Measurements from ENCODE around the gene CMSS1.

Gene CMSS1

GRCh38 chr3:100120693-100121092 is 303.0 kb downstream of the CMSS1 start:
- DNase-seq, result no peak

GRCh38 chr3:100122321-100122720 is 304.7 kb downstream of the CMSS1 start:
- DNase-seq, result no peak

GRCh38 chr3:100123112-100123511 is 305.4 kb downstream of the CMSS1 start:
- no peak for DNase-seq

- DNase-seq, result no peak
These were observed 306.6 kb downstream of the CMSS1 start for GRCh38 chr3:100124201-100124761.

GRCh38 chr3:100125161-100125938 is 307.7 kb downstream of the CMSS1 start:
- no peak for DNase-seq

- no peak for DNase-seq
These were observed 310.1 kb downstream of the CMSS1 start for GRCh38 chr3:100127792-100128191.

- no peak for DNase-seq
These were observed 310.9 kb downstream of the CMSS1 start for GRCh38 chr3:100128565-100128964.

- no peak for DNase-seq
These were observed 312.3 kb downstream of the CMSS1 start for GRCh38 chr3:100129941-100130340.

GRCh38 chr3:100131241-100131640 is 313.6 kb downstream of the CMSS1 start:
- DNase-seq, result no peak

- no peak for DNase-seq
These were observed 319.3 kb downstream of the CMSS1 start for GRCh38 chr3:100136921-100137320.

- no peak for DNase-seq
These were observed 323.3 kb downstream of the CMSS1 start for GRCh38 chr3:100140976-100141375.

- no peak for DNase-seq
These were observed 323.9 kb downstream of the CMSS1 start for GRCh38 chr3:100141586-100141985.

- DNase-seq, result no peak
These were observed 326.7 kb downstream of the CMSS1 start for GRCh38 chr3:100144255-100144866.

GRCh38 chr3:100149130-100149529 is 331.5 kb downstream of the CMSS1 start:
- DNase-seq, result no peak

GRCh38 chr3:100149713-100150415 is 332.2 kb downstream of the CMSS1 start:
- DNase-seq, result no peak

GRCh38 chr3:100150473-100150872 is 332.8 kb downstream of the CMSS1 start:
- no peak for DNase-seq

GRCh38 chr3:100151024-100151707 is 333.5 kb downstream of the CMSS1 start:
- no peak for DNase-seq

GRCh38 chr3:100154171-100154570 is 336.5 kb downstream of the CMSS1 start:
- DNase-seq, result no peak

- no peak for DNase-seq
These were observed 337.5 kb downstream of the CMSS1 start for GRCh38 chr3:100155128-100155527.

GRCh38 chr3:100155590-100155989 is 337.9 kb downstream of the CMSS1 start:
- no peak for DNase-seq

- no peak for DNase-seq
These were observed 340.0 kb downstream of the CMSS1 start for GRCh38 chr3:100157685-100158084.

GRCh38 chr3:100158918-100159330 is 341.3 kb downstream of the CMSS1 start:
- DNase-seq, result no peak
